Activated CD8-positive, alpha-beta memory T cell treated with anti-CD3 and anti-CD28 coated beads for 4 hours (primary cell): Measurements from ENCODE around the gene SNAPC2.
"Not testable (repeated sequence)": the region's sequence is repeated elsewhere in the genome, so short reads cannot be mapped to it uniquely, and the experiment has no call there.

Source experiments
- DNase-seq, 2 donors: peaks; one replicate each; pipeline ENCODE4 v3.0.0-alpha.2; 2020; ENCODE audit warnings: low read depth in 2 of 2

SNAPC2 gene

DNA sequence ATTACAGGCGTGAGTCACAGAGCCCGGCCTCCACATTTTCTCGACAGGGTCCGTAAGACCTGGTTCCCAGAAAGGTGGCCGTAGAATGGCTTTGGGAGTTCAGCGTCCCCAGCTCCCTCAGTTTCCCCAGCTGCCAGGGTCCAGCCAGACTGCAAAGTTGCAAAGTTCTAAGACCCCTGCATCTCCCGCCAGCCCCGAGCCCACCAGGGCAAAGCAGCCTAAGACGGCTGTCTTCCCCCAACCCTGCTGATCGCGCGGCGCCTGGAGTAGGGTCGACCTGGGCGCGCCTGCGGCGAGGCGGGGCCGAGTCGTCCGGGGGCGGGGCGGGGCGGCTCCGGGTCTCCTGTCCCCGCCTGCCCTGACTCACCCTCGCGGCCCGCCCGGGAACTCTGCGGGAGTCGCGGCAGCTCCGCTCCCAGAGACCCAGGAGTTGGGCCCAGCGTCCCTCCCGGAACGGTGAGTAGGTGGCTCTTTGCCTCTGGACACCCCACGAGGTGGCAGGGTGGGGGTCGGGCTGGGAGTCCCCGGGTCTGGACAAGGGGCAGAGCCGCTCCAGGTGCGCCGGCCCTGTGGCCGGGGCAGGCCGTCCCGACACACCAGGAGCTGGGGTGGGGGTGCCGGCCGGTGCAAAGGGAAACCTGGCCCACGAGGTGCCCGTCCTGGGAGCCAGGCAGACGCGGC lies 31.9 kb upstream of the SNAPC2 start, which contains the start of gene LRRC8E:
Gene LRRC8E, plus strand, starts transcription at position 366 of the 681 bp plus-strand sequence. CDS start 7,094 bp downstream, outside the sequence.
- no peak for DNase-seq

DNA sequence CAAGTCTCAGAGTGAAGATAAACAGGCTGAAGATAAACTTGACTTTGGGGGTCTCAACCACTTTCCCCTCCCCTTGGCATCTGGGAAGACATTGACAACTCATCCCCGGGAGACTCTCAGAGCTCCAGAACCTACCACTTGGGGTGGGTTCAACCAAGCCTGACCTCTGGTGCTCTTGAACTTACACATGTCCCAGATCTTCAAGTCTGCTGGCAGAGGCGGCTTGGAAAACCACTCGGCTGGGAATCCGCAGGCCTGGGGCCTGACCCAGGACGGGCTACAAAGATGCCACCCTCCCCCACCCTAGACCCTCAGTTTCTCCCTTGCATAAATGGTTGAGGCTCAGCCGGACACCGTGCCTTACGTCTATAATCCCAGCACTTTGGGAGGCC lies 31.3 kb upstream of the SNAPC2 start:
- DNase-seq, result no peak

DNA sequence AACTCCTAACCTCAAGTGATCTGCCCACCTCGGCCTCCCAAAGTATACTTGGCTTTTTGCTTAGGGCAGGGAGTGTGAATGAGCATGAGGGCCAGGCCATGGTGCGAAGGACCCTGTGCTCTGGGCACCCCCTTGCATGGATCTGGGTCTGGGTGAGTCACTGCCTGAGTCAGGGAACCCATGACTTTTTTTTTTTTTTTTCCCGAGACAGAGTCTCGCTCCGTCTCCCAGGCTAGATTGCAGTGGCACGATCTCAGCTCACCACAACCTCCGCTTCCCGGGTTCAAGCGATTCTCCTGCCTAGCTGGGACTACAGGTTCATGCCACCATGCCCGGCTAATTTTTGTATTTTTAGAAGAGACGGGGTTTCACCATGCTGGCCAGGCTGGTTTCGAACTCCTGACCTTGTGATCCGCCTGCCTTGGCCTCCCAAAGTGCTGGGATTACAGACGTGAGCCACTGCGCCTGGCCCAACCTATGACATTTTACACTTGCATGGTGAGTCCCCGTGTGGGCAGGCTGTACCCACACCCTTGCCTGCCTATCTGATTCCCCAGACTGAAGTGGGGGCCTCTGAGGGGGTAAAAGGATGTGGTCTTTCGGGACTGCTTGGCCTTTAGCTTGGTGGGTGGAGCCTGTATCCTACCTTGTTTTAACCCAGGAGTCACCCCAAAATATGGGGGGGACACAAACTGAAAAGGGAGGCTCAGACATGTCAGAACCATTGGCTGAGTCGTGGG lies 26.6 kb upstream of the SNAPC2 start:
- DNase-seq, result not testable (repeated sequence)

DNA sequence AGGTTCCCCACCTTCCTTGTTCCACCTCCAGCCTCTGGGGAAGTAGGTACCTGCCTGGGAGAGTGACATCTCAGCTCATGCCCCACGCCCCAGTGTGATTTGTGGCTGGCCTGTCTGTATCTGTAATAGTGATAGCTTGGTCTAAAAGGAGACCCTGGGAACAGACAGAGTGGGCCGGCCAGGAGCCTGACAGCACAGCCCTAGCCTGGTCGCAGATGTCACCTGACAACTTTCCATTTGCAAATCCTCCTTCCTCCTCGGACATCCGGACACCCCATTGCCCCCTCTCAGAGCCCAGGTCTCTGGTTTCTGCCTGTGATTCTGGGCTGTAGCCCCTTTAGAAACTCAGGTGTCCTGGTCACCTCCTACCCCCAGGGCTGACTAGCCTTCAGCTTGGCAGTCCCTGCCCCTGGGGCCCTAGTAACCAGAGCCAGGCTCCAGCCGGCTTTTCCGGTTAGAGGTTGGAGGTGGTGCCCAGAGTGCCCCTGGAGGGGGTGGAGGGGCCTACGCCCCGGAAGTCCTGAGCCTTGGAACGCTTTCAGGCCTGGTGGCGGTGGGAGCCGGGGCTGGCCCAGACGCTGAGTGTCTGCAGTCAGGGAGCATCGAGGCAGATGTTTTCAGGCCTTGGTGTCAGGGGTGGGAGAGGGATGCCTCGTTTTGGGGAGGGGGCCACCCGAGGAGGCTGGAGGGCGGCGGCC lies 25.4 kb upstream of the SNAPC2 start:
- DNase-seq, result no peak

DNA sequence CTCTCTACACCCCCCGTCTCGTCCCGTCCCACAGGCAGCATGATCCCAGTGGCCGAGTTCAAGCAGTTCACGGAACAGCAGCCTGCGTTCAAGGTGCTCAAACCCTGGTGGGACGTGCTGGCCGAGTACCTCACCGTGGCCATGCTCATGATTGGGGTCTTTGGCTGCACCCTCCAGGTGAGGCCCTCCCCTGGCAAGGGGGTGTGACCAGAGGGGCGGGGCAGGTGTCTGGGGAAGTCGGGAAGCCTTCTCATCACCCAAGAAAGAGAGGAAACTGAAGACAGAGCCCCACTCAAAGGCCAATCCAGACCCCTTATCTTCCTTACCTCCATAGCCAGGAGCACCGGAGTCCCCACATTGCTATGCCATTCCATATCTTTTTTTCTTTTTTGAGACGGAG lies 24.6 kb upstream of the SNAPC2 start:
- DNase-seq, result no peak

DNA sequence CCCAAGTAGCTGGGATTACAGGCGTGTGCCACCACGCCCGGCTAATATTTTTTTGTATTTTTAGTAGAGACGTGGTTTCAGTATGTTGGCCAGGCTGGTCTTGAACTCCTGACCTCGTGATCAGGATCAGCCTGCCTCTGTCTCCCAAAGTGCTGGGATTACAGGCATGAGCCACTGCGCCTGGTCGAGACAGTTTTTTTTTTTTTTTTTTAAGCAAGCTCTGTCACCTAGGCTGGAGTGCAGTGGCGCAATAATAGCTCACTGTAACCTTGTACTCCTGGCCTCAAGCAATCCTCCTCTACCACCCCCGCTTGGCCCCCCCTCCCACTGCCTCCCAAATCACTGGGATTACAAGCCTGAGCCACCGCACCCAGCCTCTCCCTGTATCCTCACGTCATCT lies 22.8 kb upstream of the SNAPC2 start:
- no peak for DNase-seq

DNA sequence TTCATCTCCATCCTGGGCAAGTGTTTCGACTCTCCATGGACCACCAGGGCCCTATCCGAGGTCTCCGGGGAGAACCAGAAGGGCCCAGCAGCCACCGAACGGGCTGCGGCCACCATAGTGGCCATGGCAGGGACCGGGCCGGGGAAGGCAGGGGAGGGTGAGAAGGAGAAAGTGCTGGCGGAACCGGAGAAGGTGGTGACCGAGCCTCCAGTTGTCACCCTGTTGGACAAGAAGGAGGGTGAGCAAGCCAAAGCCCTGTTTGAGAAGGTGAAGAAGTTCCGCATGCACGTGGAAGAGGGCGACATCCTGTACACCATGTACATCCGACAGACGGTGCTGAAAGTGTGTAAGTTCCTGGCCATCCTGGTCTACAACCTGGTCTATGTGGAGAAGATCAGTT lies 21.2 kb upstream of the SNAPC2 start:
- DNase-seq, result no peak

DNA sequence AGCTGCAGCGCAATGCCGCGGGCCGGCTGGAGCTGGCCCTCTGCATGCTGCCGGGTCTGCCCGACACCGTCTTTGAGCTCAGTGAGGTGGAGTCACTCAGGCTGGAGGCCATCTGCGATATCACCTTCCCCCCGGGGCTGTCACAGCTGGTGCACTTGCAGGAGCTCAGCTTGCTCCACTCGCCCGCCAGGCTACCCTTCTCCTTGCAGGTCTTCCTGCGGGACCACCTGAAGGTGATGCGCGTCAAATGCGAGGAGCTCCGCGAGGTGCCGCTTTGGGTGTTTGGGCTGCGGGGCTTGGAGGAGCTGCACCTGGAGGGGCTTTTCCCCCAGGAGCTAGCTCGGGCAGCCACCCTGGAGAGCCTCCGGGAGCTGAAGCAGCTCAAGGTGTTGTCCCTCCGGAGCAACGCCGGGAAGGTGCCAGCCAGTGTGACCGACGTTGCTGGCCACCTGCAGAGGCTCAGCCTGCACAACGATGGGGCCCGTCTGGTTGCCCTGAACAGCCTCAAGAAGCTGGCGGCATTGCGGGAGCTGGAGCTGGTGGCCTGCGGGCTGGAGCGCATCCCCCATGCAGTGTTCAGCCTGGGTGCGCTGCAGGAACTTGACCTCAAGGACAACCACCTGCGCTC lies 20.3 kb upstream of the SNAPC2 start:
- no peak for DNase-seq

DNA sequence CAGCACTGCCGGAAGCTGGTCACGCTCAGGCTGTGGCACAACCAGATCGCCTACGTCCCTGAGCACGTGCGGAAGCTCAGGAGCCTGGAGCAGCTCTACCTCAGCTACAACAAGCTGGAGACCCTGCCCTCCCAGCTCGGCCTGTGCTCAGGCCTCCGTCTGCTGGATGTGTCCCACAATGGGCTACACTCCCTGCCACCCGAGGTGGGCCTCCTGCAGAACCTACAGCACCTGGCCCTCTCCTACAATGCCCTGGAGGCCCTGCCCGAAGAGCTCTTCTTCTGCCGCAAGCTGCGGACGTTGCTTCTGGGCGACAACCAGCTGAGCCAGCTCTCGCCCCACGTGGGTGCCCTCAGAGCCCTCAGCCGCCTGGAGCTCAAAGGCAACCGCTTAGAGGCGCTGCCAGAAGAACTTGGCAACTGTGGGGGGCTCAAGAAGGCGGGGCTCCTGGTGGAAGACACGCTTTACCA lies 19.7 kb upstream of the SNAPC2 start:
- DNase-seq, result no peak

DNA sequence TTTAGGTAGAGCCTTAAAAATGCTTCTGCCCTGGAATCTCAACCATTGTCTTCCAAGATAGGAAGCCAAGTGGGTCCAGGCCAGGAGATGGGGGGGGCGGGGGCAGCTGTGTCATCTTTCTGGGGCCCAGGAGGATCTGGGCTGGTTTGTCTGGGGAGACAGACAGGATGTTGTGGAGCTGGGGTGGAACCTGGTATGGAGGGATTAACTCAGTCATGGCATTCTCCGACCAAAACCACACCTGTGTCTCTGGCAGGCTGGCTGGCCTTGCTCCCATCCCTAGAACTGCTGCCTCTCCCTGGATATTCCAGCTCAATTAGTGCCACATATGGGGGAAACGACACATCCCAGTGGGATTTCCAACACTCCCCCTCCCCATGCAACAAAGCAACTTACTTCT lies 19.2 kb upstream of the SNAPC2 start:
- no peak for DNase-seq

DNA sequence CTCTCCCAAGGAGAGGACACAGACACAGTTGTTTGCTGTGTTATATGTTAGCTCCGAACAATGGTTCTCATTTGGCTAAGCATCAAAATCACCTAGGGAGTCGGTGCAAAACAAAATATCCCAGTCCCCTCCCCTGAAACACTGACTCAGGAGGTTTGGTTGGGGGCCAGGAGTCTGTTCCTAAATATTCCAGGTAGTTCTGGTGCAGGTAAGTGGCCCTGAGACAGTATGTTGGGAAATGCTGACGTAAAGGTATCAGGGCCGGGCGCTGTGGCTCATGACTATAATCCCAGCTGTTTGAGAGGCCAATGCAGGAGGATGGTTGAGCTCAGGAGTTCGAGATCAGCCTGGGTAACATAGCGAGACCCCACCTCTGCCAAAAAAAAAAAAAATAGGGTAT lies 18.8 kb upstream of the SNAPC2 start:
- no peak for DNase-seq

DNA sequence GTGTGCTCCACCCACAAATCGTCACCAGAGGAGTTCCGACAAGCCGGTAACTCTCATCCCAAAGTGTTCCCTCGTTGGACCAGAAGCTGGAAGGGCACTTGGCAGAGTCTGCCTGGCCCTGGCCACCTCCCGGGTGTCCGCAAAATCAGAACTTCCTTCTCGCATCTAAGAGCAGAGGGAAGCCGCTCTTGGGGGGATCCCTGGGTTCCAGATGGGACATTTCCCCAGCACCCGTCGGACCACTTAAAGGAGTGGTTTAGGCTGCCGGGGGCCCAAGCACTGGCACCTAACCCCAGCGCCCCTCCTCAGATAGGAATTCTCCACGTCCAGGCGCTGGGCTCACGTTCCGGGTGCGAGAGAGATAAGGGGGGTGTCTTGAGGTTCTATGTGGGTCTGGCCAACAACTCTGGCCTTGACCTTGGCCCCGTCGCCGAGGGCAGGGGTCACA lies 17.3 kb upstream of the SNAPC2 start:
- DNase-seq, result no peak

DNA sequence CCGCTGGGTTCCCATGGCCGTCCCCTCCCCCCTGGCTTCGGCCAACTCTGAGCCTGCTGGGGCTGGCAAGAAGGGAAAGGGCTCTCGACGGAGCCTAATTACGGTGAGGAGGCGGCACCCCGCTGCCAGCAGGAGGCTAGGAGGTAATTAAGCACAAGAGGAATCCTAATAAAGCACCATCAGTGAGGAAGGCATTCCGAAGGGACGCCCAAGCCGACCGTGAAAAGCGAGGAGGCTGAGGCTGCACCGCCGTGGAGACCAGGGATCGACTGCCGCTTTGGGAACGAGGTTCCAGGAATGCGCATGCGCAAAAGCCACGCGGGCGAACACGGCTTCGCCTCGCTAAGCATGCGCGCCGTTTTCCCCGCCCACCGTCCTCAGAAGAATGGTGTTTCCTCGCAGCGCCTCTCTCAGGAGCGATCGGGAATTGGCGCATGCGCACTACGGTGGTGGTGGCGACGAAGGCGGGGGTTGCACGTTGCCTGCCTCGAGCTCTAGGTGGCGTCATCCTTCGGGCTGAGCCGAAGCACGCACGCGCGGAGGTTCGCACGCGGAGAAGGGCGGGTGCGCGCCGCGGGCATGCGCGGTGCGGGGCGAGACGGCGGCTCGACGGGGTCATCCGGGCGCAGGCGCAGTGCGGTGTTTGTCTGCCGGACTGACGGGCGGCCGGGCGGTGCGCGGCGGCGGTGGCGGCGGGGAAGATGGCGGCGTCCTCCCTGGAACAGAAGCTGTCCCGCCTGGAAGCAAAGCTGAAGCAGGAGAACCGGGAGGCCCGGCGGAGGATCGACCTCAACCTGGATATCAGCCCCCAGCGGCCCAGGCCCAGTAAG lies 16.7 kb upstream of the SNAPC2 start, which contains the start of gene MAP2K7:
Gene MAP2K7, plus strand, starts transcription at position 634 of the 830 bp plus-strand sequence. Its CDS starts 68 bp downstream, at position 702.
- DNase-seq, result peak; percentile 100

DNA sequence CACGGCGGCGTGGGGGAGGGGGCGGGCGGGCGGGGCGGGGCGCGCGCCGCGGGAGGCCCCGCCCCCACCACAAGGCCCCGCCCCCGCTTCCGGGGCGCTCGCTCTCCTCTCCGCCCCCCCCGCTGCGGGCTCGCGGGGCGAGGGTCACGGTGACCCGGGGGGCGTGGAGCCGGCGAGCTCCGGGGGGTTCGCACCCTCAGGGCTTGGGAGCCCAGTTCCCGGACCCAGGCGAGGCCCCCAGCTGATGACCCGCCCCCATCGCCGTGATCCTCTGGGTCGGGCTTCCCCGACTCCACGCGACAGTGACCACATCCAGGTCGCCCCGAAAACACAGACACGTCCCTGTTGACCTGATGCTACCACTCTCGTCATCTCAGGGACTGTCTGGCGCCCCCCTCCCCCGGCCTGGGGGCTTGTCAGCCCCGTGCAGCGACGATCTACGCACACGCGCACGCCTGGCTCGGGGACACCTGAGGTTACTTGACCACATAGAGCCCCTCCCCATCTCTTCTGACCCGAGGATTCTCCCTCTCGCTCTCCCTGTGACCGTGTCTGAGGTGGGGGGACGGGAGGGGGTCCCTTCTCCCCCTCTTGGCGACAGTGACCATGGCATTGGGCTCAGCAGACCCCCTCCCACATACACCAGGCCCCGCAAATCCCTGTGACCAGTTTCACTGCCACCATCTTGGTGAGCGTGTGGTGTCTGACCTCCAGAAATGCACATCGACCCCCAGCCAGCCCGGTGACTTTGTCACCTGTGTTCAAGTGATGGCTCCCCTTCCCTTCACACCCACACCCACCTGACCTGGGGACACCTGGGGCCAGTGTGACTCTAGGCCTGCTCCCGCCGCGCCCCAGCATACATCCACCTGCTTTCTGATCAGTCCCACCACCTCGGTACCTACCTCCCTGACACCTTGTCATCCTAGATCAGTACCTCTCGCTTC lies 15.8 kb upstream of the SNAPC2 start:
- DNase-seq, result peak; percentile 39 to 41

DNA sequence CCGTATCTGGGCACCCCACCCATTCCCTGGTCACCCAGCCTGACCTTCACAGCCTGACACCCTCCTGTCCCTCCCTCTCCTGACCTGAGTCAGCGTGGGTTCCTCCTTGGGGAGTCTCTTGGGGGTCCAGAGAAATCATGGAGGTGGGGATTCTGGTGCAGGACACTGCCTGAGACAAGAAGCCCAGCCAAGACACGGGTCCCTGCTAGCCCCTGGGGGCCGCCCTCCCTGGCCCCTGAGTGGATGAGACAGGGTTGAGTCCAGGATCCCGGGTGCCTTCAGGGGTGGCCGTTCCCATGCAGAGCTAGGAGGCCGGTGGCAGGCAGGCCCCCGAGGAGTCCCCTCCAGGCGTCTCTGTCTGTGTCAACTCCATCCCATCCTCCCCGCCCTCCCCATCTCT lies 14.9 kb upstream of the SNAPC2 start:
- DNase-seq, result no peak

DNA sequence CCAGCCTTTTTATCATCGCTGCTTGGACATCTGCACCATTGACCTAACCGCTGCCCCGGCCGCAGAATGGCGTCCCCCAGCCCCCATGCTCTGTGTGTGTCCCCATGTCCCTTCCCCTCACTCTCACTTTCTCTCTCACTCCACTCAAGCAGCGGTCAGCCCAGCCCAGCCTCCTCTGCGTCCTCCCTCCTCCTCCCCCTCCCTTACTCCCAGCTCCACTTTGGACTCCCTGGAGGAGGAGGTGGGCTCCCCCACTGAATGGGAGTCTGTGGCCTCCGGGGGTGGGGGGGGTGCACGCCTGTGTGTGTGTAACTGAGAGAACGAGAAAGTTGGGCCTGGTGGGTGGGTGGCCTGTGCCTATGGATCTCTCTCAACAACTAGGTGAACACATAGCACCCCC lies 14.3 kb upstream of the SNAPC2 start:
- no peak for DNase-seq

DNA sequence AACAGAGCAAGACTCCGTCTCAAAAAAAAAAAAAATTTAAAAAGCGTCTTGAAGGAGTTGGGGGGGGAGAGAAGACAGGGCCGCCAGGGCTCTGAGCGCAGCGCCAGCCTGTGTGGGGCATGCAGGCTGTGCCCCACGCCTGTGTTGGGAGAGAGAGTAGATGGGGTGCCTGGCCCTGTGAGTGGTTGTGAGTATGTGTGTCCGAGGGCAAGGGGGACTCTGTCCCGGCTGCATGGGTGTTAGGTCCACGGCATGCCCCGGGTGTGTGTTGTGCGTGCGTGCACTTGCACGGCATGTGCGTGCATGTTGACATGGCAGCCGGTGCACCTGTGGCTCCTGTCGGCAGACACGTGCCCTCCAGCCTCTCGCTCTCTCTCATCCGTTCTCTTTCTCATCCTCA lies 13.0 kb upstream of the SNAPC2 start:
- no peak for DNase-seq

DNA sequence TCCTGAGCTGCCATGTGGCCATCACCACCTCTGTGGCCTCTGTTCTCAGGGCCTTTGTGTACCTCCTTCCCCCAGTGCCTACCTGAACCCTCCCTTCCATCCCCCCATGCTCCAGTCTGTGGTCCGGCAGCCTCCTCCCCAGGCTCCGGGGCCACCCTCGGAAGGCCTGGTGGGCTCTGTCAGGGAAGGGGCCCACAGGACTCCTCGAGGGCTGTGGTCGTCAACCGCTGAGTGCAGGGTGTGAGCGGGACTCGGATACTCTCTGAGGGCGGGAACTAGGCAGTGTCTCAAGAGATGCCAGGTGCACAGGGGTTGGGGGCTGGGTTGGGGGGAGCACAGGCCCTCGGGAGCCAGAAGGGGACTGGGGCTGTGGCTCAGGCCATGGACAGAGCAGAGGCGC lies 12.6 kb upstream of the SNAPC2 start:
- DNase-seq, result no peak

DNA sequence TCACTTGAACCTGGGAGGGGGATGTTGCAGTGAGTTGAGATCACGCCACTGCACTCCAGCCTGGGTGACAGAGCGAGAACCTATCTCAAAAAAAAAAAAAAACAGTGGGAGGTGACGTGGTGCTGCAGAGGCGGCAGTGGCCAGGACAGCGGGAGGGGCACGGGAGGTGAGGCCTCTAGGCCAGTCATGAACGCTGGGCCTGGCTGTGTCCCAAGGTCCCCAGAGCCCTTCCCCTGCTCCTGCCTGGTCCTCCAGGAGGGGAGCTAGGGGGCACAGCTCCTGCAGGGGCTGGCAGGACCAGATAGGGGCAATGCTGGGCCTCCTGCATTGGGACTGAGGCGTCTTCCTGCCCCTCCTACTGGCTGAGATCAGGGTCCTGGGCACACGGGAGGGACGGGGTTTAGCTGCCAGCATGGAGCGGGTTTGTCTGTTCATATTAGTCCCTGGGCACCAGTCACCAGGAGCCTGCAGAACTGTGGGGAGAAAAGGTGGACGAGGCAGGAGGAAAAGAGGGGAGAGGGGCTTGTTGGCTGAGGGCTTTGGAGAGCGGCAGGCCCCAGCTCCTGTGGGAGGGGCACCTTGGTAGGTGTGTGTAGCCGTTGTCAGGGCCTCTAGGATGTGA lies 11.9 kb upstream of the SNAPC2 start:
- no peak for DNase-seq
